RWPE1 (cell line): ENCODE measurements around the gene CFAP97.
A peak's percentile ranks its signal among the peaks of the same experiment; 100 is the strongest.

Source experiments
- CTCF ChIA-PET: fragments of 350-600 bp; sonication (Branson Sonifier 250); formaldehyde crosslinking; extraction: SDS; loops from one replicate; lab custom pipeline; 2021; lab: Yijun Ruan, JAX
- POLR2A ChIA-PET: fragments of 400-600 bp; formaldehyde crosslinking; extraction: SDS; loops from one replicate; lab custom pipeline; 2020; ENCODE audit warnings: antibody characterized with exemption; ENCODE audit not compliant: low non-redundant PET; lab: Yijun Ruan, JAX
- DNase-seq: peaks from one replicate; pipeline ENCODE4 v3.0.0; 2012; ENCODE audit warnings: low spot score
- H3K27ac ChIP-seq: fragments of 450-650 bp; 2 replicates; pipeline ENCODE4 v1.5.1; 2017
- TF ChIP-seq, protein P1 (sequence below): fragments of 450-650 bp; conservative IDR thresholded peaks from 2 replicates; pipeline ENCODE4 v1.5.1; 2017; ENCODE audit warnings: low read depth, mild to moderate bottlenecking

CFAP97 gene

DNA sequence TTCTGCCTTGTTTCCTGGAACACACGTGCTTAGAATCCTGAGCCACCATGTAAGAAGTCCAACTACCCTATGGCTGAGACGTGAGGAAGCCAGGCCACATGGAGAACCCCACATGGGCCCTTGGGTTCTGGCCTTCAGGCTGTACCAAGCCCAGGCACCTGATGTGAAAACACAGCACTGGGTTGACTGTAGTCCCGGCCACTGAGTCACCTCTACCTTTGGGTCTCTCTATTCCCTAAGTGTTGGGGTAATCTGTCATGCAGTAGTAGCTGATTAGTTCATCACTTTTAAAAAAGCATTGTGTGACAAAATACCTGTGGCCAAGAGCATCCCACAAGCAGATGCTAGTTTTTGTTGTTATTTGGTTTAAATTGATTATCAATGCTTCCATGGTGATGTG, 24.3 kb downstream of the CFAP97 start:
- no peak overlapping the region for H3K27ac ChIP-seq
- ChIA-PET POLR2A (no interaction called here), CTCF (interaction anchor here (0.6 to 0.7 kb wide), 2 partner anchors 84 to 105 kb away, joined by 3 to 4 read pairs; no protein-coding TSS in a partner anchor)
- TF ChIP-seq, protein P1, sequence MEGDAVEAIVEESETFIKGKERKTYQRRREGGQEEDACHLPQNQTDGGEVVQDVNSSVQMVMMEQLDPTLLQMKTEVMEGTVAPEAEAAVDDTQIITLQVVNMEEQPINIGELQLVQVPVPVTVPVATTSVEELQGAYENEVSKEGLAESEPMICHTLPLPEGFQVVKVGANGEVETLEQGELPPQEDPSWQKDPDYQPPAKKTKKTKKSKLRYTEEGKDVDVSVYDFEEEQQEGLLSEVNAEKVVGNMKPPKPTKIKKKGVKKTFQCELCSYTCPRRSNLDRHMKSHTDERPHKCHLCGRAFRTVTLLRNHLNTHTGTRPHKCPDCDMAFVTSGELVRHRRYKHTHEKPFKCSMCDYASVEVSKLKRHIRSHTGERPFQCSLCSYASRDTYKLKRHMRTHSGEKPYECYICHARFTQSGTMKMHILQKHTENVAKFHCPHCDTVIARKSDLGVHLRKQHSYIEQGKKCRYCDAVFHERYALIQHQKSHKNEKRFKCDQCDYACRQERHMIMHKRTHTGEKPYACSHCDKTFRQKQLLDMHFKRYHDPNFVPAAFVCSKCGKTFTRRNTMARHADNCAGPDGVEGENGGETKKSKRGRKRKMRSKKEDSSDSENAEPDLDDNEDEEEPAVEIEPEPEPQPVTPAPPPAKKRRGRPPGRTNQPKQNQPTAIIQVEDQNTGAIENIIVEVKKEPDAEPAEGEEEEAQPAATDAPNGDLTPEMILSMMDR, result no peak
- no peak for DNase-seq

- no peak for DNase-seq
- H3K27ac ChIP-seq, result peak overlapping the region; percentile 50; the same call in 1 of the 2 replicates
- TF ChIP-seq, protein P1, result no peak
- POLR2A ChIA-PET, result interaction anchor here (0.7 kb wide), 1 partner anchor 14 kb away, joined by 7 read pairs; no protein-coding TSS in a partner anchor
- CTCF ChIA-PET, result interaction anchor here (0.6 to 0.7 kb wide), 3 partner anchors 249 to 1534 kb away, joined by 3 to 4 read pairs (median 4); no protein-coding TSS in a partner anchor
These were observed 32.3 kb downstream of the CFAP97 start for GRCh38 chr4:185171373-185172071.

- POLR2A ChIA-PET, result no interaction called here
- CTCF ChIA-PET, result interaction anchor here (0.5 to 0.6 kb wide), 2 partner anchors 15 to 17 kb away, joined by 3 read pairs; no protein-coding TSS in a partner anchor
- H3K27ac ChIP-seq, result no peak overlapping the region
- TF ChIP-seq, protein P1, result no peak
- DNase-seq, result no peak
These were observed 36.6 kb downstream of the CFAP97 start for GRCh38 chr4:185167234-185167633.

DNA sequence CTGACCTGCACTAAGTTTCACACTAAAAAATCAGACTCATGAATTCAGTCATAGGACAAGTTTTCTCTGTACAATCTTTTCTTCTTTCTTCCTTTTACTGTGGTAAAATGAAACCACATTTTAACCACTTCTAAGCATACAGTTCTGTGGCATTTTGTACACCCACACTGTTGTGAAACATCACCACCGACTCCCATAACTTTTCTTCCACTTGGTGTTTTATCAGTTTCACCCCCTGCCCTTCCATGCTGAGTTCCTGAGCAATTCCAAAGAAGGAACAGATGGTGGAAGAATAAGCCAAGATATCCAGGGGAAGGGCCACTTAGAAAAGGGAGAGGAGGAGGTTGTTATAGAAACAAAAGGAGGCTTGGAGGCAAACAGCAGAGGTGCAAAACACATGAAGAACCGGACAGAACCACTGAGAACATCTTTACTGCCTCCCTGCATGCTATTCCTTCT, 38.2 kb downstream of the CFAP97 start:
- DNase-seq, result no peak
- CTCF ChIA-PET, result no interaction called here
- TF ChIP-seq, protein P1, result no peak
- POLR2A ChIA-PET, result no interaction called here
- no peak overlapping the region for H3K27ac ChIP-seq

- H3K27ac ChIP-seq, result no peak overlapping the region
- DNase-seq, result no peak
- ChIA-PET CTCF (interaction anchor here (0.9 kb wide), 1 partner anchor 8 kb away, joined by 3 read pairs; the partner anchor contains the start of gene SLC25A4), POLR2A (no interaction called here)
- TF ChIP-seq, protein P1, result no peak
These were observed 52.5 kb downstream of the CFAP97 start for GRCh38 chr4:185151296-185151695.

DNA sequence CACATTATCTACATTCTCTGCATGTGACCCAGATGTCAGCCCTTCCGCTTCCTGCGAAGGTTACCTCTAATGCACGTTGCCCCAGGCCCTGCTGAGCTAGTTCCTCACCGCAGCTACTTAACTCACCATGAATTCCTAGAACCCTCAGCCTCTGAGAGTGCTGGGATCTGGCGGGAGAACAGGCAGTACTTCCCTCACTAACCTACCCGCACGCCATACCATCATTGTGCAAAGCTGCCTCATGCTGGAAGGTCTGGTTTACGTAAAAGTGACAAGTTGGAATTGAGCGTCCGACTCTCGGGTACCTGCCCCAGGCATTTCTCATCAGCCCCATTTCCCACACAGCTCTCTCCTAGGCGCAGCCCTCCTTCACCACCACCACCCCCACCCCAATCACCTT, 54.4 kb downstream of the CFAP97 start:
- no peak for DNase-seq
- no peak overlapping the region for H3K27ac ChIP-seq
- POLR2A ChIA-PET, result no interaction called here
- CTCF ChIA-PET, result no interaction called here
- TF ChIP-seq, protein P1, result no peak
